Esophagus muscularis mucosa (tissue), 4 donors: ENCODE measurements around the gene CACNB1. TPM values are rescaled to one million over a fixed set of nuclear protein-coding genes. Genes with fewer than 3 reads are reported as not detected.
"Not testable (repeated sequence)": the region's sequence is repeated elsewhere in the genome, so short reads cannot be mapped to it uniquely, and the experiment has no call there.

ENCODE experiments used
- DNase-seq: peaks from one replicate; pipeline ENCODE4 v3.0.0-alpha.2; 2017; ENCODE audit errors: extremely low spot score
- H3K27ac ChIP-seq, 4 donors: fragments of 200-600 bp; sonication (generic); replicated peaks in 1 of 4; 1 replicate in 3 of 4; 2 replicates in 1 of 4; pipeline ENCODE4 v1.5.1; 2016 to 2019; ENCODE audit warnings: mild to moderate bottlenecking in 1 of 4
- H3K27me3 ChIP-seq, 4 donors: fragments of 200-600 bp; sonication (generic); one replicate each; pipeline versions ENCODE4 v1.5.1 to v1.6.0; 2016 to 2019
- H3K36me3 ChIP-seq, 4 donors: fragments of 200-600 bp; sonication (generic); one replicate each; pipeline ENCODE4 v1.5.1; 2016 to 2019
- H3K4me1 ChIP-seq, 4 donors: fragments of 200-600 bp; sonication (generic); one replicate each; pipeline ENCODE4 v1.5.1; 2016 to 2019
- H3K4me3 ChIP-seq, 4 donors: fragments of 200-600 bp; sonication (generic); 1 replicate in 2 of 4; 2 replicates in 2 of 4; pipeline ENCODE4 v1.5.1; 2016 to 2019; ENCODE audit warnings: mild to moderate bottlenecking in 4 of 4, moderate library complexity in 1 of 4
- H3K9me3 ChIP-seq, 4 donors: fragments of 200-600 bp; sonication (generic); 1 replicate in 3 of 4; 2 replicates in 1 of 4; pipeline ENCODE4 v1.5.1; 2016 to 2019
- EP300 ChIP-seq: sonication (generic); formaldehyde crosslinking; IDR thresholded peaks from one replicate; pipeline ENCODE4 v1.6.1; 2017; ENCODE audit warnings: antibody characterized with exemption
- POLR2A ChIP-seq: fragments of 450-650 bp; IDR thresholded peaks from one replicate; pipeline ENCODE4 v1.6.1; 2017; ENCODE audit warnings: antibody characterized with exemption, moderate library complexity, mild to moderate bottlenecking, low read depth
- POLR2AphosphoS5 ChIP-seq, 2 donors: sonication (generic); formaldehyde crosslinking; IDR thresholded peaks; one replicate each; pipeline ENCODE4 v1.6.1; 2017; ENCODE audit warnings: antibody characterized with exemption in 2 of 2
- WGBS: methylation state at CpG from one replicate; pipeline ENCODE4 v1.1.5; 2018; 5-methylcytosine and 5-hydroxymethylcytosine counted together
- intact Hi-C: fragments of 100-400 bp; cut with DNase I; formaldehyde crosslinking; loops from one replicate; pipeline ENCODE4 v1.15.1; 2023
- total RNA-seq, 4 donors: library from RNA; depleted of rRNA; stranded (reverse); fragments of >200 nt; gene quantifications; one replicate each; pipeline versions ENCODE4 v1.1.0 to v1.2.1, GENCODE V29; 2016
- TF ChIP-seq, protein P1 (sequence below), 3 experiments: fragments of 200-600 bp in 2 of 3; fragments of 450-650 bp in 1 of 3; sonication (generic) in 2 of 3; IDR thresholded peaks; one replicate each; pipeline ENCODE4 v1.5.1; 2017 to 2019; ENCODE audit warnings: antibody characterized with exemption in 3 of 3, mild to moderate bottlenecking in 2 of 3, moderate library complexity in 1 of 3

The CACNB1 gene
- total RNA-seq, 4 donors from 2014 or later = 3.1 to 8.0 (median 5.4) TPM

DNA sequence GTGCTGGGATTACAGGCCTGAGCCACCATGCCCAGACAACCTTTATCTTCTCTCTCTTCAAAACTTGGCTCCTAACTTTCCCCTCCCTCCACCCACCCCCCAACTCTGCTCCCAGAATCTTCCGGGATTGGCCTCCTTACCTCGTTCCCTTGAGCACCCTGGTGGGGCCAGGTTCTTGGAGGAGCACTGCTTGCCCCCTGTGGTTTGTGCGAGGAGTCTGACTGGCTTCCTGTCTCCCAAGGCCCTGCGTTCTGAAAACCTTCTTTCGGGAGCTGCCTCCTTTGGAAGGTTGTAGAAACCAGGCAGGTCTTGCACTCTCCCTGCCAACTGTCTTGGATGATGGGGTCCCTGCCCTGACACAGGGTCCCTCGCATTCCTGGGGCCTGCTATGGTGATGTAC, 65.9 kb downstream of the CACNB1 start:
- H3K4me1 ChIP-seq = peaks cover 0 to 16% (median 12%) of the 10 kb centered on the region in 4 donors
- H3K9me3 ChIP-seq = no peaks in the 10 kb centered on the region
- peak overlapping the region; percentile 34 to 60 (median 47) for H3K27ac ChIP-seq
- 81% methylated on average over 6 of the region's 6 CpGs for whole genome bisulfite sequencing
- H3K36me3 ChIP-seq = no peaks in the 10 kb centered on the region
- no peak overlapping the region for H3K4me3 ChIP-seq
- DNase-seq = no peak
- TF ChIP-seq EP300 (no peak), POLR2A (no peak), POLR2AphosphoS5 (IDR thresholded peaks at IDR 0.05) (no peak)
- TF ChIP-seq, protein P1, sequence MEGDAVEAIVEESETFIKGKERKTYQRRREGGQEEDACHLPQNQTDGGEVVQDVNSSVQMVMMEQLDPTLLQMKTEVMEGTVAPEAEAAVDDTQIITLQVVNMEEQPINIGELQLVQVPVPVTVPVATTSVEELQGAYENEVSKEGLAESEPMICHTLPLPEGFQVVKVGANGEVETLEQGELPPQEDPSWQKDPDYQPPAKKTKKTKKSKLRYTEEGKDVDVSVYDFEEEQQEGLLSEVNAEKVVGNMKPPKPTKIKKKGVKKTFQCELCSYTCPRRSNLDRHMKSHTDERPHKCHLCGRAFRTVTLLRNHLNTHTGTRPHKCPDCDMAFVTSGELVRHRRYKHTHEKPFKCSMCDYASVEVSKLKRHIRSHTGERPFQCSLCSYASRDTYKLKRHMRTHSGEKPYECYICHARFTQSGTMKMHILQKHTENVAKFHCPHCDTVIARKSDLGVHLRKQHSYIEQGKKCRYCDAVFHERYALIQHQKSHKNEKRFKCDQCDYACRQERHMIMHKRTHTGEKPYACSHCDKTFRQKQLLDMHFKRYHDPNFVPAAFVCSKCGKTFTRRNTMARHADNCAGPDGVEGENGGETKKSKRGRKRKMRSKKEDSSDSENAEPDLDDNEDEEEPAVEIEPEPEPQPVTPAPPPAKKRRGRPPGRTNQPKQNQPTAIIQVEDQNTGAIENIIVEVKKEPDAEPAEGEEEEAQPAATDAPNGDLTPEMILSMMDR (IDR thresholded peaks at IDR 0.05) = no peak
- intact Hi-C loops = no loop called here
- H3K27me3 ChIP-seq = no peaks in the 10 kb centered on the region

DNA sequence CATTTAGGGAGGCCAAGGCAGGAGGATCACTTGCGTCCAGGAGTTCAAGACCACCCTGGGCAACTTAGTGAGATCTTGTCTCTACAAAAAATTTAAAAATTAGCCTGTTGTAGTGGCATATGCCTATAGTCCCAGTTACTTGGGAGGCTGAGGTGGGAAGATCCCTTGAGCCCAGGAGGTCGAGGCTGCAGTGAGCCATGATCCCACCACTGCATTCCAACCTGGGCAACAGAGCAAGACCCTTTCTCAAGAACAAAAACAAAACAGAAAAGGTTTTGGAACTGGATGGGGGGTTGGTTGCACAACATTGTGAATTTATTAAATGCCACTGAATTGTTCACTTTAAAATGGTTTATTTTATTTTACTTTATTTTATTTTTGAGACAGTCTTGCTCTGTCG, 67.3 kb downstream of the CACNB1 start:
- Histone ChIP-seq H3K27ac (no peak overlapping the region), H3K36me3 (no peaks in the 10 kb centered on the region), H3K4me3 (no peak overlapping the region), H3K4me1 (peaks cover 0 to 16% (median 12%) of the 10 kb centered on the region in 4 donors), H3K9me3 (no peaks in the 10 kb centered on the region), H3K27me3 (no peaks in the 10 kb centered on the region)
- intact Hi-C loops = no loop called here
- TF ChIP-seq EP300 (no peak), POLR2A (no peak), POLR2AphosphoS5 (IDR thresholded peaks at IDR 0.05) (no peak)
- TF ChIP-seq, protein P1 (IDR thresholded peaks at IDR 0.05) = no peak
- no peak for DNase-seq
- 88% methylated on average over 3 of the region's 3 CpGs for WGBS

DNA sequence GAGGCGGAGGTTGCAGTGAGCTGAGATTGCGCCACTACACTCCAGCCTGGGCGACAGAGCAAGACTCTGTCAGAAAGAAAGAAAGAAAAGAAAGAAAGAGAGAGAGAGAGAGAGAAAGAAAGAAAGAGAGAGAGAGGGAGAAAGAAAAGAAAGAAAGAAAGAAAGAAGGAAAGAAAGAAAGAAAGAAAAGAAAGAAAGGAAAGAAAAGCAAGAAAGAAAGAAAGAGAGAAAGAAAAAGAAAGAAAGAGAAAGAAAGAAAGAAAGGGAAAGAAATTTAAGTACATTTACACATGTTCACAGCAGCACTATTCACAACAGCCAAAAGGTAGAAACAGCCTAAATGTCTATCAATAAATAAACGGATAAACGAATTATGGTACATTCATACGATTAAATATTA, 67.9 kb downstream of the CACNB1 start:
- DNase-seq, H3K4me3 ChIP-seq, H3K27ac ChIP-seq, intact Hi-C loops, H3K36me3 ChIP-seq, H3K27me3 ChIP-seq, H3K9me3 ChIP-seq: not testable (repeated sequence)
- H3K4me1 ChIP-seq = peaks cover 0 to 16% (median 12%) of the 10 kb centered on the region in 4 donors
- 85% methylated on average over 6 of the region's 6 CpGs for WGBS

DNA sequence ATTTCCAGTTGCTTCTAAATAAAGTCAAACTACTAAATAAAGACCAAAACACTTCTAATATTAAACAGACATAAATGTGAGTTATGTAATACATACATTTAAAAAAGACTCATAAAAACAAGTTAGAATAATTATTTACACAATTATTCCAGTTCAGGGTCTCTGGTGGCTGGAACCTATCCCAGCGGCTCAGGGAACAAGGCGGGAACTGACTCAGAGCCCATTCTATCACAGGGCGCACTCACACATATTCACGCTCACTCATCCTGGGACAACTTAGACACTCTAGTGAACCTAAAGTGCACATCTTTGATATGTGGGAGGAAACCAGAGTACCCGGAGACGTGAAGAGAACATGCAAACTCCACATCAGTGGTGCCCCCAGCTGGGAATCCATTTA, 71.0 kb downstream of the CACNB1 start:
- H3K27ac ChIP-seq = no peak overlapping the region
- WGBS = 53% methylated on average over 6 of the region's 6 CpGs
- peaks cover 0 to 3% (median under 1%) of the 10 kb centered on the region in 4 donors for H3K4me1 ChIP-seq
- no peaks in the 10 kb centered on the region for H3K36me3 ChIP-seq
- no peaks in the 10 kb centered on the region for H3K27me3 ChIP-seq
- intact Hi-C loops = no loop called here
- DNase-seq = no peak
- TF ChIP-seq POLR2A (no peak), POLR2AphosphoS5 (IDR thresholded peaks at IDR 0.05) (no peak), EP300 (no peak)
- TF ChIP-seq, protein P1 (IDR thresholded peaks at IDR 0.05) = no peak
- no peak overlapping the region for H3K4me3 ChIP-seq
- H3K9me3 ChIP-seq = no peaks in the 10 kb centered on the region

DNA sequence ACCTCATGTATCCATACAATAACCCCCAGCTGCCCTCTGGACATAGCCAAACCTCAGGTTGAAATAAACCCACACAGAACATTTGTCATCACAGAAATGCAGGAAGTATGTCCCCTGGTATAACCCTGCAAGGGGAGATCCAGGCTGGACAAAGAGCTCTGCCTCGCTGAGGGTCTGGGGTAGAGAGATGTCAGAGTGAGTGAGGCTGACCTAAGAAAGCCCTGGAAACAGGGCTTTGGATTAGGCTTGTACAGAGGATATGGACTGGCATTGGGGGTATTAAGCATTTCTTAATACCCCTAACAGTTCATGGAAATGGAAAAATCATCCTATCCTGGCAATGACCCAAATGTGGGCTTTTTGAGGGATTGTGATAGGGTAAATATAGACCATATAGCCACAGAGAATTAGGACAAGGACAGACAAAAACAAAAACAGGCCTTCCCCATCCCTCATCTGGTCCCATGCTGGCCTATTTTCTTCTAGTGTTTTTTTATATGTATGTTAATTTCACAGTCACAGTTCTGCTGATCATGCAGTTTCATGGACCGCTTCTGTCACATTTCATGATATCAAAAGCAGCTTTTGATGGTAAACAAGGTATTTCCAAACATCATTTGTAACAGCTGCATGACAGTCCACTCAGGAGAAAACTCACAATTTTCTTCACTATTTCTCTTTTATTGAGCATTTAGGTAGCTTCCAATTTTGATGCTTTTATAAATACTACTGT, 72.2 kb downstream of the CACNB1 start:
- TF ChIP-seq POLR2AphosphoS5 (IDR thresholded peaks at IDR 0.05) = no peak
- TF ChIP-seq, protein P1 (IDR thresholded peaks at IDR 0.05) = no peak
- no peak for TF ChIP-seq EP300
- no peak for TF ChIP-seq POLR2A
- no peaks in the 10 kb centered on the region for H3K27me3 ChIP-seq
- H3K27ac ChIP-seq = no peak overlapping the region
- H3K4me1 ChIP-seq = no peaks in the 10 kb centered on the region
- no peak for DNase-seq
- intact Hi-C loops = no loop called here
- no peak overlapping the region for H3K4me3 ChIP-seq
- no peaks in the 10 kb centered on the region for H3K36me3 ChIP-seq
- no peaks in the 10 kb centered on the region for H3K9me3 ChIP-seq
- 95% methylated on average over 2 of the region's 2 CpGs for WGBS
